Measurements from ENCODE around the gene WSB2. TPM values are rescaled to one million over a fixed set of nuclear protein-coding genes. Genes with fewer than 3 reads are reported as not detected.
"Not testable (repeated sequence)": the region's sequence is repeated elsewhere in the genome, so short reads cannot be mapped to it uniquely, and the experiment has no call there.

WSB2 gene
- total RNA-seq, 1 experiment from 2014 or later: 55.9 TPM

- Mint-ChIP-seq H3K27ac (ENCODE audit: low read depth, unreplicated experiment) (no peak overlapping the region), H3K4me1 (ENCODE audit: insufficient read depth, unreplicated experiment) (no peaks in the 10 kb centered on the region), H3K36me3 (ENCODE audit: insufficient read depth, unreplicated experiment) (peaks cover 66% of the 10 kb centered on the region), H3K9me3 (ENCODE audit: unreplicated experiment) (no peaks in the 10 kb centered on the region), H3K27me3 (ENCODE audit: insufficient read depth, unreplicated experiment) (no peaks in the 10 kb centered on the region), H3K4me3 (ENCODE audit: unreplicated experiment) (no peak overlapping the region)
- intact Hi-C loops (cut with micrococcal nuclease): no loop called here
- ChIA-PET POLR2A (no interaction called here), CTCF (interaction anchor here (0.8 kb wide), 2 partner anchors 155 kb away, joined by 4 to 5 read pairs; no protein-coding TSS in a partner anchor)
- TF ChIP-seq CTCF (IDR thresholded peaks at IDR 0.05; ENCODE audit: unreplicated experiment): no peak
- BruUV-seq (replicated peaks): no TSS peak
- no peak for DNase-seq (ENCODE audit: unreplicated experiment)
Measured at GRCh38 chr12:118029166-118029565, 31.8 kb downstream of the WSB2 start.

GRCh38 chr12:118025168-118025567 lies 35.8 kb downstream of the WSB2 start:
- peaks cover 53% of the 10 kb centered on the region for H3K36me3 Mint-ChIP-seq (ENCODE audit: insufficient read depth, unreplicated experiment)
- CTCF ChIA-PET: no interaction called here
- DNase-seq (ENCODE audit: unreplicated experiment): no peak
- TF ChIP-seq CTCF (IDR thresholded peaks at IDR 0.05; ENCODE audit: unreplicated experiment): no peak
- no peak overlapping the region for H3K27ac Mint-ChIP-seq (ENCODE audit: low read depth, unreplicated experiment)
- no TSS peak for BruUV-seq (replicated peaks)
- H3K27me3 Mint-ChIP-seq (ENCODE audit: insufficient read depth, unreplicated experiment): no peaks in the 10 kb centered on the region
- no peak overlapping the region for H3K4me3 Mint-ChIP-seq (ENCODE audit: unreplicated experiment)
- H3K9me3 Mint-ChIP-seq (ENCODE audit: unreplicated experiment): no peaks in the 10 kb centered on the region
- intact Hi-C loops (cut with micrococcal nuclease): no loop called here
- peaks cover 5% of the 10 kb centered on the region for H3K4me1 Mint-ChIP-seq (ENCODE audit: insufficient read depth, unreplicated experiment)
- POLR2A ChIA-PET: no interaction called here

GRCh38 chr12:118023301-118023860 lies 37.6 kb downstream of the WSB2 start:
- peaks cover 59% of the 10 kb centered on the region for H3K36me3 Mint-ChIP-seq (ENCODE audit: insufficient read depth, unreplicated experiment)
- ChIA-PET CTCF (interaction anchor here (1.5 kb wide), 1 partner anchor 148 kb away, joined by 3 read pairs; no protein-coding TSS in a partner anchor), POLR2A (interaction anchor here (1.1 kb wide), 1 partner anchor 54 kb away, joined by 3 read pairs; no protein-coding TSS in a partner anchor)
- TF ChIP-seq CTCF (IDR thresholded peaks at IDR 0.05; ENCODE audit: unreplicated experiment): no peak
- BruUV-seq (replicated peaks): no TSS peak
- no peak for DNase-seq (ENCODE audit: unreplicated experiment)
- no peaks in the 10 kb centered on the region for H3K27me3 Mint-ChIP-seq (ENCODE audit: insufficient read depth, unreplicated experiment)
- H3K27ac Mint-ChIP-seq (ENCODE audit: low read depth, unreplicated experiment): no peak overlapping the region
- intact Hi-C loops (cut with micrococcal nuclease): no loop called here
- no peak overlapping the region for H3K4me3 Mint-ChIP-seq (ENCODE audit: unreplicated experiment)
- H3K9me3 Mint-ChIP-seq (ENCODE audit: unreplicated experiment): no peaks in the 10 kb centered on the region
- peaks cover 5% of the 10 kb centered on the region for H3K4me1 Mint-ChIP-seq (ENCODE audit: insufficient read depth, unreplicated experiment)

GRCh38 chr12:118022728-118023109 lies 38.3 kb downstream of the WSB2 start:
- CTCF ChIA-PET: interaction anchor here (0.5 to 1.5 kb wide), 4 partner anchors 14 to 147 kb away, joined by 3 to 4 read pairs (median 3); no protein-coding TSS in a partner anchor
- DNase-seq (ENCODE audit: unreplicated experiment): no peak
- intact Hi-C loops (cut with micrococcal nuclease): no loop called here
- no peak for TF ChIP-seq CTCF (IDR thresholded peaks at IDR 0.05; ENCODE audit: unreplicated experiment)
- Mint-ChIP-seq H3K36me3 (ENCODE audit: insufficient read depth, unreplicated experiment) (peaks cover 53% of the 10 kb centered on the region), H3K4me3 (ENCODE audit: unreplicated experiment) (no peak overlapping the region), H3K27ac (ENCODE audit: low read depth, unreplicated experiment) (no peak overlapping the region), H3K4me1 (ENCODE audit: insufficient read depth, unreplicated experiment) (peaks cover 10% of the 10 kb centered on the region), H3K27me3 (ENCODE audit: insufficient read depth, unreplicated experiment) (no peaks in the 10 kb centered on the region), H3K9me3 (ENCODE audit: unreplicated experiment) (no peaks in the 10 kb centered on the region)
- POLR2A ChIA-PET: interaction anchor here (1.1 kb wide), 1 partner anchor 53 kb away, joined by 3 read pairs; no protein-coding TSS in a partner anchor
- no TSS peak for BruUV-seq (replicated peaks)

GRCh38 chr12:118022097-118022727 lies 38.8 kb downstream of the WSB2 start:
- POLR2A ChIA-PET: interaction anchor here (1.1 kb wide), 1 partner anchor 53 kb away, joined by 3 read pairs; no protein-coding TSS in a partner anchor
- DNase-seq (ENCODE audit: unreplicated experiment): not testable (repeated sequence)
- H3K27ac Mint-ChIP-seq (ENCODE audit: low read depth, unreplicated experiment): peak overlapping the region; percentile 63

More at GRCh38 chr12:118022097-118022727, 38.8 kb downstream of the WSB2 start:
- intact Hi-C loops (cut with micrococcal nuclease); H3K9me3 Mint-ChIP-seq (ENCODE audit: unreplicated experiment); H3K4me3 Mint-ChIP-seq (ENCODE audit: unreplicated experiment); H3K27me3 Mint-ChIP-seq (ENCODE audit: insufficient read depth, unreplicated experiment); BruUV-seq (replicated peaks): not testable (repeated sequence)
- CTCF ChIA-PET: interaction anchor here (0.5 to 1.5 kb wide), 5 partner anchors 15 to 147 kb away, joined by 3 to 4 read pairs (median 3); no protein-coding TSS in a partner anchor
- peaks cover 48% of the 10 kb centered on the region for H3K36me3 Mint-ChIP-seq (ENCODE audit: insufficient read depth, unreplicated experiment)
- H3K4me1 Mint-ChIP-seq (ENCODE audit: insufficient read depth, unreplicated experiment): peaks cover 11% of the 10 kb centered on the region

Measured in MCF 10A (cell line).